K562 (cell line): ENCODE results near the gene DAPK1. TPM values are rescaled to one million over a fixed set of nuclear protein-coding genes. Genes with fewer than 3 reads are reported as not detected.
A peak's percentile ranks its signal among the peaks of the same experiment; 100 is the strongest.

Experiments
- BCLAF1 ChIP-seq, 2 experiments: fragments of 450-650 bp in 1 of 2; IDR thresholded peaks; 2 replicates each; pipeline ENCODE4 v1.6.1; 2011 to 2017; ENCODE audit warnings: low read depth in 2 of 2, antibody characterized with exemption in 1 of 2, borderline replicate concordance in 1 of 2, low read length in 1 of 2, mild to moderate bottlenecking in 1 of 2, mixed read lengths in 1 of 2; ENCODE audit not compliant: control insufficient read depth in 1 of 2
- CEBPZ ChIP-seq: fragments of 150-350 bp; IDR thresholded peaks from 2 replicates; pipeline ENCODE4 v1.6.1; 2014; ENCODE audit warnings: low read depth, mild to moderate bottlenecking, low read length, borderline replicate concordance
- E4F1 ChIP-seq: fragments of 250-450 bp; sonication (Bioruptor Pico); IDR thresholded peaks from 2 replicates; pipeline ENCODE4 v1.5.0; 2021; ENCODE audit warnings: mild to moderate bottlenecking, borderline replicate concordance
- MITF ChIP-seq: IDR thresholded peaks from 2 replicates; pipeline ENCODE4 v1.6.1; 2014; ENCODE audit warnings: antibody characterized with exemption
- PRDM10 ChIP-seq: fragments of 450-650 bp; IDR thresholded peaks from 2 replicates; pipeline ENCODE4 v1.6.1; 2018; ENCODE audit not compliant: partially characterized antibody
- ZBTB5 ChIP-seq: fragments of 450-650 bp; IDR thresholded peaks from 2 replicates; pipeline ENCODE4 v1.6.1; 2017; ENCODE audit warnings: antibody characterized with exemption
- ZNF184 ChIP-seq: sonication (generic); formaldehyde crosslinking; IDR thresholded peaks from 2 replicates; pipeline ENCODE4 v1.5.0; 2020; ENCODE audit warnings: missing genetic modification reagents
- ZNF507 ChIP-seq: conservative IDR thresholded peaks from 2 replicates; pipeline ENCODE4 v1.6.1; 2017; ENCODE audit warnings: missing genetic modification characterization, missing compliant biosample characterization
- polyA plus RNA-seq, 8 experiments: library from polyadenylated mRNA; depleted of rRNA in 4 of 8; stranded (reverse) in 5 of 8; unstranded in 3 of 8; fragments of >200 nt; fragmentation: Nextera tagmentation in 2 of 8; fragmentation: Illumina TruSeq in 1 of 8; extraction: Ambion mirVana in 2 of 8; extraction: Trizol in 1 of 8; gene quantifications; 2 replicates each; pipeline versions ENCODE4 v1.2.1 to v1.2.3, GENCODE V29; 2011 to 2014; ENCODE audit warnings: inconsistent platforms in 1 of 8, missing spikeins in 1 of 8
- total RNA-seq, 7 experiments: library from RNA; depleted of rRNA in 6 of 7; stranded (reverse); fragments of >200 nt in 6 of 7; fragmentation: Illumina TruSeq in 2 of 7; extraction: Trizol in 2 of 7; gene quantifications; 2 replicates each; pipeline versions ENCODE4 v1.2.1 to v1.2.3, GENCODE V29; 2011 to 2021; ENCODE audit warnings: low replicate concordance in 1 of 7

Gene DAPK1
- total and polyA plus RNA-seq, 9 of the 15 experiments (the other 6 are each of a cell fraction or from before 2014, with no cell fraction given): 1.7 to 26.4 (median 15.8) TPM

GRCh38 chr9:87674565-87675299, 177.1 kb downstream of the DAPK1 start (continued):
- TF ChIP-seq BCLAF1 (IDR thresholded peaks at IDR 0.05; ENCODE audit: borderline replicate concordance in 1 of 2, control insufficient read depth in 1 of 2, low read depth in 2 of 2, low read length in 1 of 2) (no peak), ZNF507 (tag) (no peak), ZNF184 (no peak), E4F1 (CRISPR knock-in tag) (no peak), MITF (no peak), ZBTB5 (no peak), CEBPZ (no peak), PRDM10 (peak; percentile 89)
